H9 (cell line): ENCODE results near the gene DYRK1B. TPM values are rescaled to one million over a fixed set of nuclear protein-coding genes. Genes with fewer than 3 reads are reported as not detected.

Experiments
- DNase-seq: peaks from one replicate; pipeline ENCODE4 v3.0.0-alpha.2; 2017
- H2AFZ ChIP-seq: one replicate; pipeline ENCODE4 v1.6.1; 2013; ENCODE audit warnings: mild to moderate bottlenecking, low read length, control low read depth, moderate library complexity
- H2AK5ac ChIP-seq: 2 replicates; pipeline ENCODE4 v1.6.1; 2013; ENCODE audit warnings: low read length, control low read depth, mixed read lengths; ENCODE audit not compliant: insufficient read length
- H2BK120ac ChIP-seq: one replicate; pipeline ENCODE4 v1.6.1; 2013; ENCODE audit warnings: low read depth, mild to moderate bottlenecking, low read length, control low read depth, inconsistent platforms; ENCODE audit not compliant: poor library complexity, severe bottlenecking
- H2BK12ac ChIP-seq: 2 replicates; pipeline ENCODE4 v1.6.1; 2013; ENCODE audit warnings: low read length, control low read depth, mixed read lengths, low read depth; ENCODE audit not compliant: insufficient read length
- H2BK15ac ChIP-seq: 2 replicates; pipeline ENCODE4 v1.6.1; 2013; ENCODE audit warnings: low read depth, low read length, control low read depth
- H2BK20ac ChIP-seq: one replicate; pipeline ENCODE4 v1.6.1; 2013; ENCODE audit warnings: low read depth, mild to moderate bottlenecking, low read length, control low read depth, inconsistent platforms; ENCODE audit not compliant: poor library complexity, severe bottlenecking
- H2BK5ac ChIP-seq: 2 replicates; pipeline ENCODE4 v1.6.1; 2013; ENCODE audit warnings: low read length, control low read depth, mixed read lengths; ENCODE audit not compliant: insufficient read length
- H3K14ac ChIP-seq: 2 replicates; pipeline ENCODE4 v1.6.1; 2013; ENCODE audit warnings: low read length, control low read depth; ENCODE audit not compliant: insufficient read depth
- H3K18ac ChIP-seq: 2 replicates; pipeline ENCODE4 v1.6.1; 2013; ENCODE audit warnings: low read depth, mild to moderate bottlenecking, mixed read lengths, low read length, control low read depth; ENCODE audit not compliant: insufficient read length
- H3K23ac ChIP-seq: 2 replicates; pipeline ENCODE4 v1.6.1; 2013; ENCODE audit warnings: low read length, control low read depth, mixed read lengths, low read depth; ENCODE audit not compliant: insufficient read length
- H3K23me2 ChIP-seq: 2 replicates; pipeline ENCODE4 v1.6.1; 2013; ENCODE audit warnings: low read depth, mild to moderate bottlenecking, mixed read lengths, low read length, control low read depth; ENCODE audit not compliant: insufficient read length, poor library complexity, severe bottlenecking
- H3K27ac ChIP-seq: 2 replicates; pipeline ENCODE4 v1.5.1; 2013; ENCODE audit warnings: low read length, control low read depth, mixed read lengths, low read depth; ENCODE audit not compliant: insufficient read length
- H3K27me3 ChIP-seq: 2 replicates; pipeline ENCODE4 v1.6.1; 2013; ENCODE audit warnings: low read length, control low read depth, inconsistent platforms; ENCODE audit not compliant: insufficient read depth
- H3K4ac ChIP-seq: 2 replicates; pipeline ENCODE4 v1.6.1; 2013; ENCODE audit warnings: low read depth, mild to moderate bottlenecking, control low read depth, inconsistent platforms, low read length, moderate library complexity
- H3K4me1 ChIP-seq: 2 replicates; pipeline ENCODE4 v1.6.1; 2013; ENCODE audit warnings: low read length, control low read depth, inconsistent platforms; ENCODE audit not compliant: insufficient read depth
- H3K4me2 ChIP-seq: 2 replicates; pipeline ENCODE4 v1.6.1; 2013; ENCODE audit warnings: low read length, control low read depth, mixed read lengths; ENCODE audit not compliant: insufficient read length, insufficient read depth
- H3K56ac ChIP-seq: 2 replicates; pipeline ENCODE4 v1.6.1; 2013; ENCODE audit warnings: low read depth, mild to moderate bottlenecking, mixed read lengths, low read length, control low read depth; ENCODE audit not compliant: insufficient read length
- H3K79me1 ChIP-seq: 2 replicates; pipeline ENCODE4 v1.6.1; 2013; ENCODE audit warnings: low read depth, mild to moderate bottlenecking, moderate library complexity, low read length, control low read depth, inconsistent platforms; ENCODE audit not compliant: insufficient read depth, poor library complexity, severe bottlenecking
- H3K79me2 ChIP-seq: 2 replicates; pipeline ENCODE4 v1.6.1; 2013; ENCODE audit warnings: low read length, control low read depth, inconsistent platforms; ENCODE audit not compliant: insufficient read depth
- H3K9ac ChIP-seq: 2 replicates; pipeline ENCODE4 v1.6.1; 2013; ENCODE audit warnings: low read length, control low read depth, mixed read lengths; ENCODE audit not compliant: insufficient read length; ENCODE audit errors: extremely low read depth
- H3K9me3 ChIP-seq: one replicate; pipeline ENCODE4 v1.6.1; 2013; ENCODE audit warnings: low read depth, low read length, inconsistent platforms; ENCODE audit not compliant: control insufficient read depth
- H3T11ph ChIP-seq: one replicate; pipeline ENCODE4 v1.6.1; 2013; ENCODE audit warnings: mild to moderate bottlenecking, low read length, control low read depth, inconsistent platforms
- H4K20me1 ChIP-seq: one replicate; pipeline ENCODE4 v1.6.1; 2013; ENCODE audit not compliant: control insufficient read depth, insufficient read length, insufficient read depth
- H4K5ac ChIP-seq: 2 replicates; pipeline ENCODE4 v1.6.1; 2013; ENCODE audit warnings: low read depth, mild to moderate bottlenecking, mixed read lengths, low read length, control low read depth; ENCODE audit not compliant: insufficient read length
- H4K8ac ChIP-seq: replicated peaks from 2 replicates; pipeline ENCODE4 v1.6.1; 2013; ENCODE audit warnings: low read length, control low read depth, mixed read lengths, low read depth; ENCODE audit not compliant: insufficient read length
- H4K91ac ChIP-seq: 2 replicates; pipeline ENCODE4 v1.6.1; 2013; ENCODE audit warnings: low read depth, mild to moderate bottlenecking, moderate library complexity, mixed read lengths, low read length, control low read depth; ENCODE audit not compliant: insufficient read length
- H3K27ac Mint-ChIP-seq, 3 experiments: 2 replicates in 2 of 3; 3 replicates in 1 of 3; pipeline ENCODE4 v1.8.0; 2020 to 2021; ENCODE audit warnings: mixed read lengths in 3 of 3, mild to moderate bottlenecking in 1 of 3, moderate library complexity in 1 of 3
- H3K27me3 Mint-ChIP-seq: 2 replicates; pipeline ENCODE4 v1.8.0; 2021; ENCODE audit warnings: low read depth, mild to moderate bottlenecking, moderate library complexity, mixed read lengths
- H3K36me3 Mint-ChIP-seq, 3 experiments: 2 replicates in 2 of 3; 3 replicates in 1 of 3; pipeline ENCODE4 v1.8.0; 2020 to 2021; ENCODE audit warnings: low read depth in 3 of 3, mixed read lengths in 3 of 3; ENCODE audit not compliant: insufficient read depth in 1 of 3
- H3K4me1 Mint-ChIP-seq, 2 experiments: 2 replicates each; pipeline ENCODE4 v1.8.0; 2020; ENCODE audit warnings: mixed read lengths in 2 of 2
- H3K4me3 Mint-ChIP-seq, 2 experiments: 2 replicates in 1 of 2; 3 replicates in 1 of 2; pipeline ENCODE4 v1.8.0; 2020 to 2021; ENCODE audit warnings: mild to moderate bottlenecking in 2 of 2, mixed read lengths in 2 of 2, moderate library complexity in 1 of 2
- H3K9me3 Mint-ChIP-seq, 2 experiments: 2 replicates in 1 of 2; 3 replicates in 1 of 2; pipeline ENCODE4 v1.8.0; 2020; ENCODE audit warnings: mild to moderate bottlenecking in 2 of 2, mixed read lengths in 2 of 2, moderate library complexity in 1 of 2
- CTCF ChIP-seq: fragments of 200-600 bp; sonication (generic); conservative IDR thresholded peaks from 3 replicates; pipeline ENCODE4 v1.8.0; 2021; ENCODE audit warnings: antibody characterized with exemption, mild to moderate bottlenecking
- WGBS: extraction: QIAGEN DNeasy Blood & Tissue Kit; methylation state at CpG from one replicate; pipeline ENCODE4 v1.1.7; 2013; ENCODE audit warnings: missing lambda C conversion rate, low lambda C conversion rate, mixed read lengths; ENCODE audit not compliant: insufficient read length; ENCODE audit errors: extremely low coverage; 5-methylcytosine and 5-hydroxymethylcytosine counted together
- total RNA-seq: library from RNA; stranded (reverse); gene quantifications from 2 replicates; pipeline ENCODE4 v1.2.1, GENCODE V29; 2021

The DYRK1B gene
- total RNA-seq, 1 experiment from 2014 or later = 14.3 TPM

GRCh38 chr19:39852882-39853281 is 18.9 kb upstream of the DYRK1B start:
- Histone ChIP-seq H2BK15ac (no peak overlapping the region), H3K56ac (no peak overlapping the region), H3K9me3 (no peaks in the 10 kb centered on the region), H2BK120ac (no peak overlapping the region), H3T11ph (no peak overlapping the region), H3K9ac (no peak overlapping the region), H3K79me1 (no peaks in the 10 kb centered on the region), H4K91ac (no peak overlapping the region), H4K8ac (no peak overlapping the region), H3K27me3 (no peaks in the 10 kb centered on the region), H2AK5ac (no peak overlapping the region), H3K18ac (no peak overlapping the region), H3K79me2 (no peaks in the 10 kb centered on the region), H2BK20ac (no peak overlapping the region), H3K4ac (no peak overlapping the region), H3K4me1 (no peaks in the 10 kb centered on the region), H3K27ac (no peak overlapping the region), H3K14ac (no peak overlapping the region), H2AFZ (no peak overlapping the region), H2BK5ac (no peak overlapping the region), H3K23ac (no peak overlapping the region), H2BK12ac (no peak overlapping the region), H3K4me2 (no peak overlapping the region), H4K5ac (no peak overlapping the region), H3K23me2 (no peaks in the 10 kb centered on the region), H4K20me1 (no peaks in the 10 kb centered on the region)
- H3K9me3 Mint-ChIP-seq = no peaks in the 10 kb centered on the region; a peak in 1 of 5 replicates
- no peaks in the 10 kb centered on the region for H3K36me3 Mint-ChIP-seq
- WGBS = no CpG with 5 or more reads among the region's 7 CpGs
- no peak for DNase-seq
- H3K27ac Mint-ChIP-seq = no peak overlapping the region
- H3K4me1 Mint-ChIP-seq = peaks cover 6% of the 10 kb centered on the region in 2 experiments
- no peak overlapping the region for H3K4me3 Mint-ChIP-seq
- TF ChIP-seq CTCF = no peak
- H3K27me3 Mint-ChIP-seq = peaks cover 8% of the 10 kb centered on the region
